ENCODE data around the gene DRAXIN.

The DRAXIN gene

DNA sequence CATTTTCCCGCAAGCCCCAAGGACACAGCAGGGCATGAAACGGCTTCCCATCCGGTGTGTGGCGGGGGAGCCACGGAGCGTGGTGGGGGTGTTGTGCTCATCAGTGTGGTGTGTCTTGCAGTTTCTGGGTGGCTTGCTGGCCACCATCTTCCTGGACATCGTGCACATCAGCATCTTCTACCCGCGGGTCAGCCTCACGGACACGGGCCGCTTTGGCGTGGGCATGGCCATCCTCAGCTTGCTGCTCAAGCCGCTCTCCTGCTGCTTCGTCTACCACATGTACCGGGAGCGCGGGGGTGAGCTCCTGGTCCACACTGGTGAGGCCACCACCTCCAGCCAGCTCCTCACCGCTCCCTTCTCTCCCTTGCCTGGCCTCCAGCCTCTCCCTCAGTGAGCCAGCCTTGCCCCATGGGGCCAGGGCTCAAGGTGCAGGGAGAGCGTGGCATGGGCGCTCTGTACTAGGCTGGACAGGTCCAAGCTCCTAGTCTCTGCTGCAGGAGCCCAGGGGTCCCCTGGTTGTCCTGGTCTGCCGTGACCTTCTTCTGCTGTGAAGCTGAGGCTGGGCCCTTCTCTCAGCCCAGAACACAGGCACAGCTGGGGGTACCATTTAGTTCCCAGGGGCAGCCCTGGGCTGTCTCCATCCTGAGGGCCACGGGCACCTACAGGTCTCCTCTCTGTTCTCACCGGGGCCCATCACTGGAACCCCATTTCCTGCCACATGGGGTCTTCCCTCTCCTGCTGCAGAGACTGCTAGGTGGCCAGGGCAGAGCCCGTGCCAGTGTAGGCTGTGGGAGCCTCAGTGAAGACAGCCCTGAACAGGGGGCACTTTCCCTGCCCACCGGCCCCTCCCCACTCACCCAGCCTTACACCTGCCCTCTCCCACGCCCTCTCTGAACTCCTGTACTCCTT is 57.0 kb downstream of the DRAXIN start:
- no peak overlapping the region for H3K4me3 ChIP-seq
- H3K27ac ChIP-seq = peak overlapping the region in 4 of 21 experiments; percentile 16 to 51 (median 33)

DNA sequence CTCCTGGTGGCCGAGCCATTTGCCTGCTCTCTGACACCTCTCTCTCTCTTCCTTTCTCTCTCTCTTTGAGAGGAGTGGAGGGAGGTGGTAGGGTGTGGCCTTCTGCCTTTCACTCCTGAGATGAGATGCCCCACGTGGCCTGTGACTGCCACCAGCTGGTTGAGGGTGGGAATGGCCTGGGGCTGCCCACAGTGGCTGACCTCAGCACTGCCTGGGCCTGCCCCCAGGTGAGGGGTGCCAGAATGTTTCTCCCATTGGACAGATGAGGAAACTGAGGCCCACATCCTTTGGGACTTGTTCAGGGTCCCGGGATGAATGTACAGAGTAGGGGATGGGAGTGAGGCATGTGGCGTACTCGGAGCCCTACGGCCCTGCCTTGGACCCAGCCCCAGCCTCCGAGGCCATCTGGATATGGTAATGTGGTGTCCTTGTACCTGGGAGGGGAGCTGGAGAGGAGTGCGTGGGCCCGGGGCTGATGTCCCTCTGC is 57.7 kb downstream of the DRAXIN start:
- Histone ChIP-seq H3K4me3 (no peak overlapping the region), H3K27ac (peak overlapping the region in 3 of 21 experiments; percentile 23 to 51 (median 43))

DNA sequence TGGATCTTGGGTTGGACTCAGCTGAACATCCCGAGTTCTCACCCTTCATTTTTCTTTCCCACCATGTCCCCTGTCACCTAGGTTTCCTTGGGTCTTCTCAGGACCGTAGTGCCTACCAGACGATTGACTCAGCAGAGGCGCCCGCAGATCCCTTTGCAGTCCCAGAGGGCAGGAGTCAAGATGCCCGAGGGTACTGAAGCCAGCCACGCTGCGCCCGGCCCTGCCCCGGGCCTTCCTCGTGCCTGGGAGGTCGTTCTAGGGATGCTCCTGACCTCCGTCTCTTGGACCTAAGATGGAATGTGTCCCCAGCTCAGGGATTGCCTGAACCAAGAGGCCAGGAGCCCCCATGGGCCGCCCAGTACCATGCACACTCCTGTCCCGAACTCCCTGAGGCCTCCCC is 58.5 kb downstream of the DRAXIN start:
- no peak overlapping the region for H3K27ac ChIP-seq
- no peak overlapping the region for H3K4me3 ChIP-seq

DNA sequence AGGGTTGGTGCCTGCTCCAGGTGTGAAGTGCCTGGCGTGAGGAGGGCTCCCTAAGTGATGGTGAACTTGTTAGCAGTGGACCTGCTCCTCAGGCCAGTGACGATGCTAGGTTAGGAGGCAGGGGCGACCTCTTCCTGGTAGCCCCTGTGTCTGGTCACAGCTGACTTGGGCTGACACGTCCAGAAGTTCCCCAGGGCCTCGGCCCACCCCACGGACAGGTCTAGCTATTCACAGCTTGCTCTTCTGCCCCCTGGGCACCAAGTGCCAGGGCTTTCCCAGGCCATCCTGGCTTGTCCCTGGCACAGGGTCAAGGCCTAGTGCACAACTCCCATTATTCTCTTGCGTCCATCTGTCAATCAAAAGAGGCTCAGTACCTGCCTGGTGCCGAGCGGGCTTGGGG is 59.6 kb downstream of the DRAXIN start:
- Histone ChIP-seq H3K27ac (no peak overlapping the region), H3K4me3 (no peak overlapping the region)

DNA sequence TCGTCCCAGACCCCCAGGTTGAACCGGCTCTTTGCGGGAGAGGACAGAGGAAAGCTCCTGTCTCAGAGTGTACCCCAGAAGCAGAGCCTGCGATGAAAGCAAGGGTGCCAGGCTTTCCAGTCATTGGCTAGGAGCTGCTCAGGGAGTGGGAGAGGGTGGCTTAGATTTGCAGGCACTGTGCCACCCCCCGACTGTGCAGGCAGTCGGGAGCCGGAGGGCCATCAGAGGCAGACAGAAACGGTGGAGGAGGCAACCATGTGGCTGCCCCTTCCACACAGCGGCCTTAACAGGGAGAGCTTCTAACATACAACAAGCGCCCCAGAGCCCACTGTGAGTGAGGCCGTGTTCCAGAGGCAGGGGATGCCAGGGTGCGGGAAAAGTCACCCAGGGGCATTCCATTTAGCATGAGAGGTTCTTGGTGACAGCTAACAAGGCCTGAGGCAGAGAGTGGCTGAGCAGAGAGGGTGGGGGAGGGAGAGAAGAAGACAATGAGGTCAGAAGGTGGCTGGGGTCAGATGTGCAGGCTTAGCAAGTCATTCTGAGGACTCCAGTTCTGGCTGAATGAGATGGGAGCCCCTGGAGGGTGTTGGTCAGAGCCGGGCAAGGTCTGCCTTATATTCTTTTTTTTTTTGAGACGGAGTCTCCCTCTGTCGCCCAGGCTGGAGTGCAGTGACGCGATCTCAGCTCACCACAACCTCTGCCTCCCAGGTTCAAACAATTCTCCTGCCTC is 61.0 kb downstream of the DRAXIN start:
- no peak overlapping the region for H3K4me3 ChIP-seq
- no peak overlapping the region for H3K27ac ChIP-seq

DNA sequence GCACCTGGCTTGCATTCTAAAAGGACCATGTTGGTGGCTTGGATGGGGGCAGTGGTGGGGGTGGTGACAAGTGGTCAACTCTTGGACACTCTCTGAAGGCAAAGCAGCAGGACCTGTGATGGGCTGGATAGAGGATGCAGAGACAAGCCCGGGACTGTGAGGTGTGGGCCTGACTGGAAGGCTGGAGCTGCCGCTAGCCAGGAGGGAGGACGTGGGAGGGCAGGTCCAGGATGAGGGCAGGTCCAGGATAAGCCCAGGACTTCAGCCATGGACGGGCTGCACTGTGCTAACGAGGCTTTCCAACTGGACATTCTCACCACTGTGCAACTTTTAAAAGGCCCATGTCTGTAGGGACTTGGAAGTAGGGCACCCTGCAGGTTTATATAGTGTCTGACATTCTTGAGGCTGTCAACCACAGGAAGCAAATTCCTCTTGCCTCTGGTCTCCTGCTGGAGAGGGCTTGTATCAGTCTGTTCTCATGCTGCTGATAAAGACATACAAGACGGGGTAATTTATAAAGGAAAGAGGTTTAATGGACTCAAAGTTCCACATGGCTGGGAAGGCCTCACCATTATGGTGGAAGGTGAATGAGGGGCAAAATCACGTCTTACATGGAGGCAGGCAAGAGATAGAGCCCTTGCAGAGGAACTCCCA is 62.2 kb downstream of the DRAXIN start:
- no peak overlapping the region for H3K27ac ChIP-seq
- no peak overlapping the region for H3K4me3 ChIP-seq

DNA sequence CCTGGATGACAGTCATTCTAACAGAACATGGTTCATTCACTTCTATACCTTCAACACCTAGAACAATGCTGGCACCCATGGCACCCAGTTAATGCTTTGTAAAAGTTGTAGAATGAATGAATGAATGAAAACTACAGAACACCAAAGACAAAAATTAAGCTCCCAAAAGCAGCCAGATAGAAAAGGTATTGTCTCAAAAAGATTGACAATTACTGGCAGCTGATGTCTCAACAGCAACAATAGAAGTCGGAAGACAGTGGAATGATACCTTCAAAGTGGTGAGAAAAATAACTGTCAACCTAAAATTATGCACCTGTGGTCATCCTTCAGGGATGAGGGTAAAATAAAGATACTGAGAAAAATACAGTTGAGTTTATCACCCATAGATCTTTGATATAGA is 65.5 kb downstream of the DRAXIN start:
- no peak overlapping the region for H3K4me3 ChIP-seq
- H3K27ac ChIP-seq = no peak overlapping the region

DNA sequence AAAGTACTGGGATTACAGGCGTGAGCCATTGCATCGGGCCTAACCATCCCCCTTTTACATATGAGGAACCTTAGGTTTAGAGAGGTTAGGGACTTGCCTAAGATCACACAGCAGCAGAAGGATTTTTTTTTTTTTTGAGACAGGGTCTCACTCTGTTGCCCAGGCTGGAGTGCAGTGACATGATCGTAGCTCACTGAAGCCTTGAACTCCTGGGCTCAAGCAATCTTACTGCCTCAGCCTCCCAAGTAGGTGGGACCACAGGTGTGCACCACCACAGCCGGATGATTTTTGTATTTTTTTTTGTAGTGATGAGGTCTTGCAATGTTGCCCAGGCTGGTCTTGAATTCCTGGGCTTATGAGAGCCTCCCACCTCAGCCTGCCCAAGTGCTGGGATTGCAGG is 68.3 kb downstream of the DRAXIN start:
- H3K27ac ChIP-seq = no peak overlapping the region
- no peak overlapping the region for H3K4me3 ChIP-seq

DNA sequence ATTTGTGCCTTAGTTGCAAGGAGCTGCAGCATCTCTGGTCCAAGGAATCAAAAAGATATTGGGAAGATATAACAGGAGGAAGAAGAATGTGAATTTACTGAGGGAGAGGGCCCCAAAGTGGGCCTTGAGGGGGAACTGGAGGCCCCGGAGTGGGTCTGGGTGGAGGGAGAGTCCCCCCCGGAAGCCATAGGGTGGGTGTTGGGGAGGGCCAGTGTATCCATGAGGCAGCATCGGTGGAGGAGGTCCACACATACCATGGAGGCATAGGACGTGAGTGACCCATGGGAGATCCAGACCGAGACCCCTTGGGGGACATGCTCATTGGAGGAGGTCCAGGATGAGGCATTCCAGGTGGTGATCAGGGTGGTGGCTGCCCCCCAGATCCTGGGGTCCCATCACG is 69.8 kb downstream of the DRAXIN start:
- H3K4me3 ChIP-seq = no peak overlapping the region
- H3K27ac ChIP-seq = no peak overlapping the region

DNA sequence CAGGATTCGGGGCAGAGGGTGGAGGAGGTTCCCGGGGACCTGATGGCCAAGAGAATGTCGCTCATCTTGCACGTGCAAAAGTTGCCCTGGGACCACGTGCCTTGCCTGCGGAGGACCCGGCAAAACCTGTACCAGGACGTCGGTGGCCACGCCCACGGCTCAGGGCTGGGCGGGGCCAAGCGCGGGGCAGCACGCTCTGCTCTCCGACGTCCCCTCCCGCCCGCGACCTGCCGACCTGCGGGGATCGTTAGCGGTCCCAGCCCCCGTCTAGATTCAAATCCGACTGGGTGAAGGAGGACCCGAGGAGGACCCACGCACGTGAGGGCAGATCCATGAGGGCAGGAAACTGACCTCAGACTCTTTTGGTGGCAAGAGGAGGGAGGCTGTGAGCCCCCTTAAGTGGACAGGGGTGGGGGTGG is 70.5 kb downstream of the DRAXIN start, which contains the start of gene C1orf167:
Gene C1orf167, plus strand, starts transcription at position 206 of the 419 bp plus-strand sequence. CDS start 2,208 bp downstream, outside the sequence.
- Histone ChIP-seq H3K4me3 (no peak within 1 kb of the TSS), H3K27ac (no peak within 1 kb of the TSS)

DNA sequence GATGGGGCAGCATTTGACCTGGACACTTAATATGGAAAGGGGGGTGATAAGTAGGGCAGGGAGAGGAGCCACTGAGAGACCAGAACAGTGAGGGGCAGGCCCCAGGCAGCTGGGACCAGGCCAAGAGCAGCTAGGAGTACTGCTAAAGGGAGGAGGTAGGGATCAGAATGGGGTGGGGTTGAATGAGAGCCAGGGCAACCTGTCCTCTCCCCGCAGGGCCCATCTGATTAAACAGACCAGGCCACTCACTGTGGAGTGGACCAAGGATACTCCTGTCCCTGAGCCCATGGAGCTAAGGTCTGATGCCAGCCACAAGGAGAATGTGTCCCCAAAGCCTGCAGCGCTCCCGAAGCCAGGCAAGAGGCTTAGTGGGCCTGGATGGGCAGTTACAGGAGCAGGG is 72.6 kb downstream of the DRAXIN start:
- Histone ChIP-seq H3K27ac (no peak overlapping the region), H3K4me3 (no peak overlapping the region)

DNA sequence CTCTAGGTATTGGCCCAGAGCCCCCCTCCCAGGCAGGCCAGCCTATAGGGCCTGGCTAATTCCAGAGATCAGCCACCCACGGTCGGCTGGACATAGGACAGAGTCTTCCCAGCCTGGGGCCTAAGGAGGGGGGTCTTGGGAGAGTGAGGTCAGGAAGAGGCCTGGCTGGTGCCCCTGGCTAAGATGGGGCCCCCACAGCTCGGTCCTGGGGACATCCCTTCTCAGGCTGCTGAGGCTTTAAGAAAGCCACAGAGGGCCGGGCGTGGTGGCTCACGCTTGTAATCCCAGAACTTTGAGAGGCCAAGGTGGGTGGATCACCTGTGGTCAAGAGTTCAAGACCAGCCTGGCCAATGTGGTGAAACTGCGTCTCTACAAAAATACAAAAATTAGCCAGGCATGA is 73.0 kb downstream of the DRAXIN start:
- Histone ChIP-seq H3K4me3 (no peak overlapping the region), H3K27ac (no peak overlapping the region)

DNA sequence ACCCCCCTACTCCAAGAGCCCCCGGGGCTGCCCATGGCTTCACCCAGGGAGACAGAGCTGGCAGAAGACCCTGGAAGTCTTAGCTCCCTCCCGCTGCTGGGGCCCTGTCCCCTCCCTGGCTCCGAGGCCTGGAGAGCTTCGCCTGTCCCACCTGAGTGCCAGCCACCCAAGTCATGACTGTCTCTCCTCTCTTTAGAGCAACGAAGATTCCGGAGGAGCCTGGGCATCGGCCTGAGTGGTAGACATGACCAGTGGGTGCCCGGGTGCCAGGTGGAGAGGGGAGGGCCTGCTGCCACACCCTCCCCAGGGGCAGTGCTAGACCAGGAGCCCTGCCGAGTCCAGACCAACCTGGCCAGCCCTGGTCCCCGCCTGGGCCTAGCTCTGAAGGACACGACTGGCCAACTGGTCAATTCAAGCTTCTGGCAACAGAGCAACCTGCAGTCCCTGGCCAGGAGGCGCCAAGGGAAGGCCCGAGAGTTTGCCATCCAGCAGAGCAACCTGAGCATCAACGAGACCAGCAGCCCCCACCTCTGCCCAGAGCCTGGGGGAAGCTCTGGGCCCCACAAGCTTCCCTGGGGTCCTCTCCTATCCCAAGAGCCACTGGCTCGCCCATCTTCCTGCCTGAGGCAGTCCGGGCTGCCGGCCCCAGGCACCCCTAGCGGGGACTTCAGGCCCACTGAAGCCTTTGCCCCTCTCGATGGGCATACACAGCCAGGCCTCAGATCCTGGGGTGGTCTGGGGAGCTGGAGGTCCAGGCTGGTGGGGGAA is 74.3 kb downstream of the DRAXIN start:
- no peak overlapping the region for H3K4me3 ChIP-seq
- H3K27ac ChIP-seq = no peak overlapping the region

DNA sequence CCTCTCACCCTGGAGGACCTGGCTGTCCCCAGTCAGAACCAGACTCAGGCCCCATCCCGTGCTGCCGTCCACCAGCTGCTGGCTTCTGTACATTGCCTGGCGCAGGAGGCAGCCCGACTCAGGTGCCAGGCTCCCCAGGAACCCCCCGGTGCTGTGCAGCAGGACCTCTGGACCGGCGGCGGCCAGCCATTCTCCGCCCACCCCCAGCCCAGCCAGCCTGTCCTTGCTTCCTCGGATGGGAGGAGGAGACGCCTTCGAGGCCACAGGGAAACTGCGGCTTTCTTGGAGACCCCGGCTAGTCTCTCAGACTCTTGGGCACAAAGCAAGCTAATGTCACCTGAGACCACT is 74.9 kb downstream of the DRAXIN start:
- no peak overlapping the region for H3K4me3 ChIP-seq
- H3K27ac ChIP-seq = no peak overlapping the region

DNA sequence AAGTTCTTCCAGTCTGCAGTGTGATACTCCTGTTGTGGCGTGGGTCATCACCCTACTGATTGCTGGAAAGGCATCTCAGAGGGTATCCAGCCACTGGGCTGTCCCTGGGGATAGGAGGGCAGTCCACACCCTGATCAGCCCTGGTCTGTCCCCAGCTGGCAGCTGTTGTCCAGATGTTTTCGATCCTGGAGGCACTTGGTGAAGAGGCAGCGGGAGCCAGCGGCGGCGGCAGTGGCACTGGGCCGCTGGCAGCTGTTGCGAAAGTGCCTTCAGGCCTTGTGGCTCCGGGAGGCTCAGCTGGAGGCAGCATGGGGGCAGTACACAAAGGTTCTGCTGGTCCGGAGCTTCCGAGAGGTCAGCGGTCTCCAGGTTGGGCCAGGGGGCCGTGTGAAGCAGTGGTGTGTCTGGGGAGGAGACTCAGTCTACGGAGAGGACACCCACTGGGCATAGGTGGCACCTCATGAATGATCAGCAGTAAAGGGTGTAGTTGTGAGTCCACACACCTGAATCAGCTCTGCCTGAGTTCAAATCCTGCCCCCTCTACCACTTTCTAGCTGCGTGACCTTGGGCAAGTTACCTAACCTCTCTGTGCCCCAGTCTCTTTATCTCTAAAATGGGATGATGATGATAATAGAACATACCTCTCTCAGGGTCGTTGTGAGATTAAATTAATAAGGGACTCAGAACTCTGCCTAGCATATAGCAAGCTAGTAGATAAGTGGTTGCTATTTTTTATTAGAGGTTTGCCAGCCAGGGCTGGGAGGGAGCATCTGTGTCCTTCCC is 76.6 kb downstream of the DRAXIN start:
- H3K4me3 ChIP-seq = no peak overlapping the region
- H3K27ac ChIP-seq = no peak overlapping the region

DNA sequence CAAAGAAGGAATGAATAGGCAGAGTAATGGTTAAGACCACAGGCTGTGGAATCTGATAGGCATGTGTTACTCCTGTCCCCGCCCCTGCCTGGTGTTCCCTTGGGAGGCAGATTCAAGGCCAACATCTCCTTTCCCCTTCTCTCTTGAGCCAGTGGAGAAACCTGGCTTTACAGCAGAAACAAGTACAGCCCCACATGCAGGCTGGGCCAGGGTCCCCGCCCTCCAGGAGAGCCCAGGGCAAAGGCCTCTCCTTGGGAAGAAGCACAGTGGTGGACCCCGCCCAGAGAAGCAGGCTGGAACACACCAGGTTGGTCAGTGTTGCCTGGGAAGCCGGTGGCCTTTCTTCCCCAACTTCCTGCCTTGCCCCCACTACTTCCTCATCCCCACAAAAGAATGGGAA is 77.3 kb downstream of the DRAXIN start:
- no peak overlapping the region for H3K27ac ChIP-seq
- no peak overlapping the region for H3K4me3 ChIP-seq

DNA sequence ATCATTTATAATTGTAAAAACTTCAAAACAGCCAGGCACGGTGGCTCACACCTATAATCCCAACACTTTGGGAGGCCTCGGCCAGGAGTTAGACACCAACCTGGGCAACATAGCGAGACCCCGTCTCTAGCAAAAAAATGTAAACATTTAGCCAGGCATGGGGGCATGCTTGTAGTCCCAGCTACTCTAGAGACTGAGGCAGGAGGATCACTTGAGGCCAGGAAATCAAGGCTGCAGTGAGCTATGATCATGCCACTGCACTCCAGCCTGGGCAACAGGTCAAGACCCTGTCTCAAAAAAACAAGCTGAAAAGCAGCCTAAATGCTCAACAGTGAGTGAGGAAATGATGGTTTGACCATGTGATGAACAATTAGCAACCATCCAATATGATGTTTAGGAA is 77.8 kb downstream of the DRAXIN start:
- H3K4me3 ChIP-seq = no peak overlapping the region
- no peak overlapping the region for H3K27ac ChIP-seq

DNA sequence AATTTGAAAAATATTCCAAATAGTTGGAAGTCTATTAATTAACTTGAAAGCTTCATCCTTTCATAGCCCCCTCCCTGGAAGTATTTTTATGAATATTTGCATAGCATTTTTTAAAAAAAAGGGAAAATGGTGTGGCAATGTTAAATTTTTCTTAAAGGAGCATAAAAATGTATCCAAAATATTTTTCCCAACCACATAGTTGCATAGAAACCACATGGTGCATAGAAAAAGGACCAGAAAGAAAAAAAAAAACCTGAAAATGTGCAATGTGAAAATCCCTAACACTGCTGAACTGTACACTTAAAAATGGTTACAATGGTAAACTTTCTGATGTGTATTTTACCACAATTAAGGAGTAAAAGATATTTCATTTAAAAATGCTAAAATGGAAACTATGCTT is 78.5 kb downstream of the DRAXIN start:
- H3K27ac ChIP-seq = no peak overlapping the region

DNA sequence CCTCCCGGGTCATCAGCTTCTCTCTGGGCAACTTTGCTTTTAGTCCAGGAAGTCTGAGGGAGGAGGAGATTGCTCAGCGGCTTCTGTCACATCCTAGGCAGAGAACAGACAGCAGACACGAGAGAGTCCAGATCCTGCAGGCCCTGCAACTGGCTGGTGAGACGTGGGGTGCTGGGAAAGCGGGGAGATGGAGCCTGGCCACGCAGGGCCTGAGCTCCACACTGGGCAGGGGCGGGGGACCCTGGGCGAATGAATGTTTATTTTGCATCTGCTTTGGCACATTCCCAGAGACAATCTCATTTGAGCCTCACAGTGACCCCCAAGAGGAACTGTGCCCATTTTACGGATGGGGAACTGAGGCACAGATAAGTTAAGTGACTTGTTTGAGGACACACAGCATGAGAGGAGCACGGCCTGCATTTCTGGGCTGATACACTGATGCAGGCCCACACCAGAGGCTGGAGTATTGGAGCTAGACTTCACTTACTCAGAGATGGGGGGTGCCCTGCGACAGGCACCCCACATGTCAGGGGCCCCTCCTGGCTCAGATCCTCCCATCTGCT is 80.1 kb downstream of the DRAXIN start:
- Histone ChIP-seq H3K27ac (no peak overlapping the region), H3K4me3 (no peak overlapping the region)

More for the DNA sequence above, 78.5 kb downstream of the DRAXIN start:
- no peak overlapping the region for H3K4me3 ChIP-seq

All from skin epidermis (tissue), 12 donors.